OCI-LY7 (cell line): Measurements from ENCODE around the gene TBKBP1. TPM values are rescaled to one million over a fixed set of nuclear protein-coding genes. Genes with fewer than 3 reads are reported as not detected.

Source experiments
- BruUV-seq: library from RNA; stranded (reverse); fragments of 400-500 nt; replicated peaks from 2 replicates; lab custom pipeline; 2021; lab: Mats Ljungman, UMichigan
- CTCF ChIA-PET: fragments of 300-600 bp; sonication (Branson Sonifier 250); formaldehyde crosslinking; loops from one replicate; lab custom pipeline; 2022; ENCODE audit warnings: antibody characterized with exemption; ENCODE audit not compliant: unreplicated experiment; lab: Charles Lee
- POLR2A ChIA-PET: fragments of 300-600 bp; sonication (Branson Sonifier 250); formaldehyde crosslinking; loops from one replicate; lab custom pipeline; 2022; ENCODE audit warnings: antibody characterized with exemption; lab: Charles Lee
- DNase-seq: peaks from one replicate; pipeline ENCODE4 v3.0.0-alpha.2; 2015; ENCODE audit warnings: low spot score
- H2AFZ ChIP-seq: fragments of 200-600 bp; sonication (generic), shearing (Covaris generic); 2 replicates; pipeline ENCODE4 v1.6.1; 2014; ENCODE audit warnings: mild to moderate bottlenecking, antibody characterized with exemption, low read length, moderate library complexity
- H3K27ac ChIP-seq: fragments of 200-600 bp; sonication (generic); 2 replicates; pipeline ENCODE4 v1.5.1; 2014; ENCODE audit warnings: mixed run types, low read depth, mild to moderate bottlenecking, moderate library complexity, low read length, inconsistent platforms; ENCODE audit not compliant: poor library complexity, severe bottlenecking
- H3K36me3 ChIP-seq: fragments of 200-600 bp; sonication (generic); 2 replicates; pipeline ENCODE4 v1.6.1; 2014; ENCODE audit warnings: mild to moderate bottlenecking, antibody characterized with exemption, low read length, moderate library complexity, mixed read lengths; ENCODE audit not compliant: insufficient read depth
- H3K4me1 ChIP-seq: fragments of 200-600 bp; sonication (generic); 2 replicates; pipeline ENCODE4 v1.5.1; 2014; ENCODE audit warnings: mild to moderate bottlenecking, low read length; ENCODE audit not compliant: insufficient read depth, poor library complexity, severe bottlenecking
- H3K4me2 ChIP-seq: fragments of 200-600 bp; sonication (generic); 2 replicates; pipeline ENCODE4 v1.6.1; 2014; ENCODE audit warnings: mild to moderate bottlenecking, low read length
- H3K4me3 ChIP-seq: fragments of 200-600 bp; sonication (generic); 2 replicates; pipeline ENCODE4 v1.5.1; 2014; ENCODE audit warnings: mild to moderate bottlenecking, low read depth, low read length; ENCODE audit not compliant: poor library complexity, severe bottlenecking
- H3K79me2 ChIP-seq: fragments of 200-600 bp; sonication (generic); 2 replicates; pipeline ENCODE4 v1.6.1; 2016; ENCODE audit warnings: low read depth, mild to moderate bottlenecking, low read length, moderate library complexity, mixed read lengths; ENCODE audit not compliant: insufficient read depth
- H3K9me2 ChIP-seq: fragments of 200-600 bp; sonication (generic); 2 replicates; pipeline ENCODE4 v1.6.1; 2016; ENCODE audit warnings: mild to moderate bottlenecking, low read length, mixed read lengths; ENCODE audit not compliant: insufficient read depth
- H3K9me3 ChIP-seq: fragments of 200-600 bp; sonication (generic); 2 replicates; pipeline ENCODE4 v1.6.1; 2014; ENCODE audit warnings: mild to moderate bottlenecking, mixed run types, low read length, mixed read lengths
- H4K20me1 ChIP-seq: fragments of 200-600 bp; sonication (generic); 2 replicates; pipeline ENCODE4 v1.6.1; 2014; ENCODE audit warnings: mild to moderate bottlenecking, antibody characterized with exemption, low read length, moderate library complexity, mixed read lengths; ENCODE audit not compliant: insufficient read depth
- CTCF ChIP-seq: fragments of 200-600 bp; sonication (generic); conservative IDR thresholded peaks from 2 replicates; pipeline ENCODE4 v1.5.1; 2014; ENCODE audit warnings: mild to moderate bottlenecking, antibody characterized with exemption, low read length, moderate library complexity, mixed read lengths
- EZH2phosphoT487 ChIP-seq: fragments of 200-600 bp; sonication (generic); IDR thresholded peaks from 2 replicates; pipeline ENCODE4 v1.6.1; 2018; ENCODE audit warnings: low read depth, borderline replicate concordance, mild to moderate bottlenecking, mixed run types, antibody characterized with exemption, low read length, moderate library complexity, mixed read lengths
- intact Hi-C: fragments of 100-400 bp; cut with micrococcal nuclease; formaldehyde crosslinking; loops from one replicate; pipeline ENCODE4 v1.10.0; 2022; ENCODE audit not compliant: unreplicated experiment
- total RNA-seq, 2 experiments: library from RNA; depleted of rRNA in 1 of 2; stranded (reverse); fragments of >200 nt in 1 of 2; shearing (Covaris generic) in 1 of 2; gene quantifications; 2 replicates each; pipeline ENCODE4 v1.2.3, GENCODE V29; 2014 to 2022

TBKBP1 gene
- total RNA-seq, 2 experiments from 2014 or later = 8.3 to 16.0 TPM

DNA sequence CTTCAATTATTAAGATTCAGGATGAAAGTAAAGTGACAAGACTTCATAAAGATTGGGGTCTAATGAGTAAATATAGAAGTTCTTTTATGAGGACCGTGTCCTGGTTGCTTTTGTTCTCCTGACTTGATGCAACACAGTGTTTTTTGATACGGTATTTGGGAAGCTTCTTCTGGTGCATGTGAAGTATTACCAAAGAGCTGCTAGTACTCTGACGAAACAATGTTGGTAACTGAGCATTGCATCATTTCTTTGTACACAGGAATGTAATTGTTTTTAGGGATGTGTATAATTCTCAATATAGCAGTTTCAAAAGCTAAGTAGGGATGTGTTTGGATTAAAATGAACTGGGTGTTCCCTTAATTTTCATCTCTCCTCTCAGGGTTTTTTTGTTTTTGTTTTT, 28.3 kb upstream of the TBKBP1 start:
- no peak for DNase-seq
- no TSS peak for BruUV-seq
- H4K20me1 ChIP-seq = peaks cover 45% of the 10 kb centered on the region
- intact Hi-C loops = no loop called here
- H3K4me2 ChIP-seq = no peak overlapping the region
- peaks cover 50% of the 10 kb centered on the region; the same call in 1 of the 2 replicates for H3K79me2 ChIP-seq
- POLR2A ChIA-PET = no interaction called here
- H2AFZ ChIP-seq = no peak overlapping the region
- H3K4me1 ChIP-seq = peaks cover 27% of the 10 kb centered on the region
- H3K9me3 ChIP-seq = no peaks in the 10 kb centered on the region
- no peaks in the 10 kb centered on the region for H3K9me2 ChIP-seq
- CTCF ChIA-PET = no interaction called here
- no peak overlapping the region for H3K27ac ChIP-seq
- no peak overlapping the region for H3K4me3 ChIP-seq
- peaks cover 97% of the 10 kb centered on the region for H3K36me3 ChIP-seq
- TF ChIP-seq CTCF (no peak), EZH2phosphoT487 (no peak)

DNA sequence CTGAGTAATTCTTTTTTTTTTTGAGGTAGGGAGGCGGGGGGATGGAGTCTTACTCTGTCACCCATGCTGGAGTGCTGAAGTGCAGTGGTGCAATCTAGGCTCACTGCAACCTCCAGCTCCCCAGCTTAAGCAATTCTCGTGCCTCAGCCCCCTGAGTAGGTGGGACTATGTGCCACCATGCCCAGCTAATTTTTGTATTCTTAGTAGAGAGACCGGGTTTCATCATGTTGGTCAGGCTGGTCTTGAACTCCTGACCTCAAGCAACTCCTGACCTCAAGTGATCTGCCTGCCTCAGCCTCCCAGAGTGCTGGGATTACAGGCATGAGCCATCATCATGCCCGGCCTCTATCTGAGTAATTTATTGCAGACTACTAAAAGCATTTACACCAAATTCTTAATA, 24.9 kb upstream of the TBKBP1 start:
- H3K4me2 ChIP-seq = no peak overlapping the region
- H3K9me3 ChIP-seq = no peaks in the 10 kb centered on the region
- no peak overlapping the region for H3K27ac ChIP-seq
- peaks cover 49% of the 10 kb centered on the region for H4K20me1 ChIP-seq
- intact Hi-C loops = no loop called here
- H3K79me2 ChIP-seq = peaks cover 57% of the 10 kb centered on the region; the same call in 1 of the 2 replicates
- no TSS peak for BruUV-seq
- H3K4me1 ChIP-seq = peaks cover 7% of the 10 kb centered on the region
- TF ChIP-seq CTCF (no peak), EZH2phosphoT487 (no peak)
- no peak for DNase-seq
- ChIA-PET POLR2A (interaction anchor here (0.7 to 1.2 kb wide), 2 partner anchors 20 to 389 kb away, joined by 3 read pairs; partner anchors contain the start of gene KPNB1), CTCF (interaction anchor here (0.6 kb wide), 1 partner anchor 25 kb away, joined by 3 read pairs; no protein-coding TSS in a partner anchor)
- no peak overlapping the region for H3K4me3 ChIP-seq
- H3K36me3 ChIP-seq = peaks cover 96% of the 10 kb centered on the region
- no peaks in the 10 kb centered on the region for H3K9me2 ChIP-seq
- no peak overlapping the region for H2AFZ ChIP-seq

GRCh38 chr17:47670064-47670463, 23.9 kb upstream of the TBKBP1 start:
- H3K4me3 ChIP-seq = no peak overlapping the region
- no peak overlapping the region for H3K4me2 ChIP-seq
- H3K36me3 ChIP-seq = peaks cover 96% of the 10 kb centered on the region
- H2AFZ ChIP-seq = no peak overlapping the region
- POLR2A ChIA-PET = interaction anchor here (1.2 kb wide), 1 partner anchor 21 kb away, joined by 3 read pairs; the partner anchor contains the start of gene KPNB1
- no peaks in the 10 kb centered on the region for H3K9me2 ChIP-seq
- TF ChIP-seq CTCF (no peak), EZH2phosphoT487 (no peak)
- no peaks in the 10 kb centered on the region for H3K9me3 ChIP-seq
- CTCF ChIA-PET = no interaction called here
- no TSS peak for BruUV-seq
- no peaks in the 10 kb centered on the region for H3K4me1 ChIP-seq
- no peak overlapping the region for H3K27ac ChIP-seq
- H3K79me2 ChIP-seq = peaks cover 50% of the 10 kb centered on the region; the same call in 1 of the 2 replicates
- DNase-seq = no peak
- H4K20me1 ChIP-seq = peaks cover 42% of the 10 kb centered on the region
- intact Hi-C loops = no loop called here
